ENCODE results near the gene TNP2.

The TNP2 gene

GRCh38 chr16:11277607-11278337 is 8.6 kb upstream of the TNP2 start:
- no peak for DNase-seq (ENCODE audit: low read depth)

- no peak for DNase-seq (ENCODE audit: low read depth)
Observed at GRCh38 chr16:11276896-11277593, 7.9 kb upstream of the TNP2 start.

GRCh38 chr16:11276143-11276895 is 7.2 kb upstream of the TNP2 start, which contains the start of gene PRM2:
TSS of gene PRM2 (minus strand) at chr16:11276480. CDS start at chr16:11276370, 110 bp downstream.
- no peak for DNase-seq (ENCODE audit: low read depth)

GRCh38 chr16:11274964-11275363 is 5.8 kb upstream of the TNP2 start:
- DNase-seq (ENCODE audit: low read depth), result no peak

GRCh38 chr16:11273721-11274324 is 4.7 kb upstream of the TNP2 start:
- DNase-seq (ENCODE audit: low read depth), result no peak

- DNase-seq (ENCODE audit: low read depth), result no peak
Observed at GRCh38 chr16:11272921-11273720, 4.0 kb upstream of the TNP2 start, which contains the start of gene PRM3. TSS of gene PRM3 (minus strand) at chr16:11273629. CDS start at chr16:11273595, 34 bp downstream.

GRCh38 chr16:11272484-11272883 is 3.4 kb upstream of the TNP2 start:
- DNase-seq (ENCODE audit: low read depth), result no peak

- DNase-seq (ENCODE audit: low read depth), result no peak
Observed at GRCh38 chr16:11271610-11272009, 2.5 kb upstream of the TNP2 start.

- no peak for DNase-seq (ENCODE audit: low read depth)
Observed at GRCh38 chr16:11270602-11271162, 1.6 kb upstream of the TNP2 start.

GRCh38 chr16:11265124-11265523 is 4.0 kb downstream of the TNP2 start:
- no peak for DNase-seq (ENCODE audit: low read depth)

GRCh38 chr16:11264155-11264832 is 4.8 kb downstream of the TNP2 start:
- no peak for DNase-seq (ENCODE audit: low read depth)

- no peak for DNase-seq (ENCODE audit: low read depth)
Observed at GRCh38 chr16:11263737-11264136, 5.4 kb downstream of the TNP2 start.

GRCh38 chr16:11262915-11263314 is 6.2 kb downstream of the TNP2 start:
- no peak for DNase-seq (ENCODE audit: low read depth)

- no peak for DNase-seq (ENCODE audit: low read depth)
Observed at GRCh38 chr16:11260596-11260966, 8.5 kb downstream of the TNP2 start.

GRCh38 chr16:11259655-11260595 is 9.2 kb downstream of the TNP2 start:
- DNase-seq (ENCODE audit: low read depth), result no peak

GRCh38 chr16:11258553-11259492 is 10.3 kb downstream of the TNP2 start:
- peak; percentile 13 for DNase-seq (ENCODE audit: low read depth)

GRCh38 chr16:11257131-11257938 is 11.8 kb downstream of the TNP2 start:
- peak; percentile 84 for DNase-seq (ENCODE audit: low read depth)
